DMS 273 (cell line): ENCODE measurements around the gene CERS6.

ENCODE experiments used
- DNase-seq: peaks from one replicate; lab custom pipeline; 2025; ENCODE audit not compliant: unreplicated experiment; lab: John Stamatoyannopoulos, UW

Gene CERS6

DNA sequence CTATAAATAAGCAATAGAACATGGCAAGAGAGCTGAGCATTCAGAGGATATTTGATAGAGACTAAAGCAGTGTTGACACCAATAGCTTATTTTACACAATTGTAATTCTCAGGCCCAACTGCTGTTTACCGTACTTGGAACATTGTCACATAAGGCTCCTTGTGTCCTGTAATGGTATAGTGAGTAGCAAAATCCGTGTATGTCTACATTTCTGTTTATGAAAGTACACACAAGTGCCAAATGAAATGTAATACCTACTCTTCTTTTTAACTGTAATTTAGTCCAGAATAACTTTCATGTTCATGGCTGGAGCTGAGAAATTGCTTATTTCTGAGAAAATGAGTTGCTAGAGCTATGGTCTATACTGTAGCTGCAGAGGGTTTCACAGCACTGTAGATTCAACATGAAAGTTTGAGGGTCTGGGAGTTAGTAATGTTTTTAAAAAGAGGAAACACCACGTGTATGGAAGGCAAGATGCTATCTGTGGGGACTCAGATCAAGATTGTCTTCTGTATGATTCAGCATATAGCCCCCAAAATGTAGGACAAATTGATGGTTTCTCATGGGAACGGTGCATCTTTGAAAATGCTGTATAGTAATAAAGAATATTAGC lies 236.2 kb downstream of the CERS6 start:
- DNase-seq: no peak

DNA sequence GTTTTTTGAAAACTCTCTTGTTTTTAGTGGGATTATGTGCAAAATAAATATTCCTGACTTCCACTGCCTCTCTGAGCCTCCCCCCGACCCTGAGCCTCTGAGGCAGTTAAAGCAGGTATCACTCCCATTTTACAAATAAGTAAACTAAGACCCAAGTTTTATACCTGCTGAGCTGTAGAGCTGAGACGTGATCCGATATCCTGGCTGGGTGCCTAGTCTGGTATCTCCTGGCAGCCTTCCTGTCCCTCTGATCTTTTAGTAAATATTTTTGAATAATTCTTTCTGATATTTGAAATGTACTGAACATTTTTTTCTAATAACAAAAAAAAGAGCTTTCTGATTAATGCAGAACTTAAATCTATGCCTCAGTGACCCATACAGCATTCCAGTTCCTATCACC lies 238.1 kb downstream of the CERS6 start:
- DNase-seq: no peak

- no peak for DNase-seq
Observed at GRCh38 chr2:168694866-168695265, 238.8 kb downstream of the CERS6 start.

DNA sequence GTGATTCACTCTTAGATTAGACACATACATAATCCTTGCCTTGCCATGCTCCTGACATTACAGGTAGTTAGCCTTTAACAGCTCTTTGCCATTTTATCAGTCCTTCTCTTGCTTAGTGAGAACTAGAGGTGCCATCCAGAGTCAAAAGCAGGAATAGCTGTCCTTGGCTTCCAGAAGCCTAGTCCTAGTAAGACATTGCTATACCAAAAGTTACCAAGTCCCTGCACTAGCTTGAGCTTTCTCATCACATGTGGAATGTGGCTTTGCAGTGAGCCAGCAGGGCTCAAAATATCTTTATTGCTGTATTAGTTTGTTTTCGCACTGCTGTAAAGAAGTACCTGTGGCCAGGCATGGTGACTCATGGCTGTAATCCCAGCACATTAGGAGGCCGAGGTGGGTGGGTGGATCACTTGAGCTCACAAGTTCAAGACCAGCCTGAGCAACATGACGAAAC lies 241.6 kb downstream of the CERS6 start:
- DNase-seq: no peak

- DNase-seq: peak; percentile 76
Observed at GRCh38 chr2:168698969-168699368, 242.9 kb downstream of the CERS6 start.

- DNase-seq: peak; percentile 88
Observed at GRCh38 chr2:168699844-168700417, 243.9 kb downstream of the CERS6 start.

DNA sequence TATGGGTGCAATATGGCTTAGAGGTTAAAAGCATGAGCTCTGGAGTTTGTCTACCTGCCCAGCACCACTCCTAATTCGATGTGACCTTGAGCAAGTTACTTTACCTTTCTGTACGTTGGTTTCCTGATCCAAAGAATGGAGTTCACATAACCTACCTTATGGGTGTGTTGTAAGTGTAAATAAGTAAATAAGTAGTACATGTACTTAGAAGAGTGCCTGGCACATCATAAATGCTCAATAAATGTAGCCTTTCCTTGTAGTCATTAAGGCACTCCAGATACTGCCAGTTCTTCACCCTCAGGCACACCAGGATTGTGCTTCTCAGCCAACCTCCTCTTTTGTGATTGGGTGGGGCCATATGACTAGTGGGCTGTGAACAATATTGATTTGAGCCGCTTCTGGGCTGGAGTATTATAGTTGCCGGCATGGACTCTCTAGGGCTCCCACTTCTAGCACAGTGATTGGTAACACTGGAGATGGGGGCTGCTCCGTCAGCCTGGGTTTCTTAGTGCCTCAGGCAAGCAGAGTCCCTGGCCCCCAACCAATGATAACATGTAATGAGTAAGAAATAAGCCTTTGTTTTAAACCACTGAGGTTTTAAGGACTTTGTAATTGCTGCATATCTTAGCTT lies 244.7 kb downstream of the CERS6 start:
- no peak for DNase-seq

- no peak for DNase-seq
Observed at GRCh38 chr2:168702579-168702978, 246.5 kb downstream of the CERS6 start.

DNA sequence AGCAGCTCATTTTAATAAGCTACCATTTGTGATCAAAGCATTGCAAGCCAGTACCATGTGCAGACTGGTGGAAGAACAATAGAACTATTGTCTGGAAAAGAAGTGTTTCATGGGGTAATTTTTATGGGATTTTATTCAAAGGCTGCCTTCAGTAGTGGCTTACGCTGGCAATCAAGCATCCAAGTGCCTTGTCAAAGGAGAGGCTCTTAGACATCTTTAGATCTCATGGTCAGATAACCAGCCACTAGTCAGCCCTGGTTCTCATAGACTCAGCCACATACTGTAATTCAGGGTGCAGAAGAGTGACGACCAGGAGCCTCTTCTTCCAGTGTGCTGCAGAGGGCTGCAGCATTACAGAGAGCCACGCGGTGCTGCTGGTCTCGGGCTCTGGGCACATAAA lies 247.9 kb downstream of the CERS6 start:
- DNase-seq: no peak

DNA sequence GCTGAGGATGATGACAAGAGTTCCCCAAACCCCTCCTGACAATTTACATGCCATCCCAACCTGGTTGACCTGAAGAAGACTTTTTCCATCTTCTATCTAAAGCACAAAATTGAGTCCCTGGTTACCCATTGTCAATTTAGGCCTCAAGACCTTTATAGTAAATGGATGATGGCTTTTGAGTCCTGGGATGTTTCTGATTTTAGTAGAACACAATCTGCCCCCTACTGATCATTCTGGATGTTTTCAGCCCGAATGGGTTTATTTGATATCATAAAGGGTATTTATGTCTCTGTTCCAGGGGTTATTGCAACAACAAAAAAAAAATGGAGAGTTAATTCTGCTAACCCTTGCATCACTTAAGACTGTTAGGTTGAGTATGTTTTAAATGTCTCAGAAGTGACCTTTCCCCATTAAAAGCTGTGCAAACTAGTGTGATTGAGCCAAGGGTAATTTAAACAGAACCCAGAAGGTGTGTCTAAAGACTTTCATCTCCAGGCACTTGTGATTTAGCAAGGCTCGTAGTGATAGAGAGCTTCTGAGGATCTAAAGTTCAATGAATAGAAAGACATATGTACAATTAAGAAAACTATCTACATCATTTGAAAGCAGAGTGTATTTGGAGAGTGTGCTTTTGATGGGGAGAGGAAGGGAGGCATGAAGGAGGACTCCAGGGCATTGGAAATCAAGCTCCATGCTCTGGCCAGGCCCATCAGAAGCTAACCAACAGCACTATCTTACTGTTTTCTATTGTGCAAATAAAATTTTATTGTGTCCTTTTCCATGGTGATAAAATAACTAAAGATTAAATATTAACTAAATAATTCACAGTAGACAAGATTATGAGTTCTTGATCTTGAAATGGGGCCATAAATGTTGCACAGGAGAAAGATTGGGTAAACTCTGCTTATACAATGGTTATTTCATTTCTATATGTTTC lies 249.7 kb downstream of the CERS6 start:
- peak; percentile 49 for DNase-seq

DNA sequence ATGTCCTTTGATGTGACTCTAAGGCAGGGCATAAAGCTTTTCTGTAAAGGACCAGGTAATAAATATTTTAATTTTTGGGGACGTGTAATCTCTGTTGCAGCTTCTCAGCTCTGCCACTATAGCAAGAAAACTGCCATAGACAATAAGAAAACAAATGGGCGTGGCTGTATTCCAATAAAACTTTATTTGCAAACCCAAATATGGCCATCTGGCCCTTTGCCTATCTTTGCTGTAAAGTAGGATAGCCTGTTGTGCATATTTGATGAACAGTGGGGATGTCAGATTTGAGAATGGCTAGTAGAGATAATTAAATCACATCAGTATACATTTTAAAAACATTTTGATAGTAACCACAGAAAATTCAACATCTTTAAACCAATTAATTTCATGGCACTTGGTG lies 250.7 kb downstream of the CERS6 start:
- DNase-seq: no peak

- DNase-seq: no peak
Observed at GRCh38 chr2:168708080-168708479, 252.0 kb downstream of the CERS6 start.

GRCh38 chr2:168710754-168711467 lies 254.8 kb downstream of the CERS6 start:
- no peak for DNase-seq

GRCh38 chr2:168712053-168712452 lies 256.0 kb downstream of the CERS6 start:
- no peak for DNase-seq

GRCh38 chr2:168713325-168713724 lies 257.3 kb downstream of the CERS6 start:
- no peak for DNase-seq

GRCh38 chr2:168715849-168716248 lies 259.8 kb downstream of the CERS6 start:
- DNase-seq: no peak

- DNase-seq: no peak
Observed at GRCh38 chr2:168716839-168717238, 260.8 kb downstream of the CERS6 start.

DNA sequence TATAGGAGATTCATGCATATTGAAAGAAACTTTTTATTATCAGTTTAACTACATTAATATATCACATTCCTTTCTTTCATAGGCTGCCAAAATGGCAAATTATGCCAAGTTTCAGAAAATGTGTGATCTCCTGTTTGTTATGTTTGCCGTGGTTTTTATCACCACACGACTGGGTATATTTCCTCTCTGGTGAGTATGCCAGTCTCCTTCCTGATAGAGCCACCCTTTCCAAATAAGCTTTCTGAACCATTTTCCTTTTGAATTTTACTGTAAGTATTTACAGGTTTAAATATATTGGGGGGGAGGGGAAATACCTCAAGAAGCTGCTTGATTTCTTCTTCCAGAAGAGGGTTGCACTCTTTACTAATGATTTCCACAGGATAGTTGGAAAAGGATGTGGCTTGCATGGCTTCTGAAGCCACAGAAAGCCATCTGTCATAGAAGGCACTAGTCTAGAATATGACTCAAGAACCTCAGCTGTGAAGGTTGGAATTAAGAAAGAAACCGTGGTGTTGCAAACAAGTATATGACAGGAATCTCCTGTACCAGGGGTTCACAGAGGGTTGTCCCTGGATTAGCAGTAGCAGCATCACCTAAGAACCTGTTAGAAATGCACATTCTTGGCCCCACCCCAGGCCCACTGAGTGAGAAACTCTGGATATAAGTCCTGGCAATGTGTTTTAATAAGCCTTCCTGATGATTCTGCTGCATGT lies 261.9 kb downstream of the CERS6 start:
- no peak for DNase-seq

- no peak for DNase-seq
Observed at GRCh38 chr2:168718622-168719021, 262.6 kb downstream of the CERS6 start.

DNA sequence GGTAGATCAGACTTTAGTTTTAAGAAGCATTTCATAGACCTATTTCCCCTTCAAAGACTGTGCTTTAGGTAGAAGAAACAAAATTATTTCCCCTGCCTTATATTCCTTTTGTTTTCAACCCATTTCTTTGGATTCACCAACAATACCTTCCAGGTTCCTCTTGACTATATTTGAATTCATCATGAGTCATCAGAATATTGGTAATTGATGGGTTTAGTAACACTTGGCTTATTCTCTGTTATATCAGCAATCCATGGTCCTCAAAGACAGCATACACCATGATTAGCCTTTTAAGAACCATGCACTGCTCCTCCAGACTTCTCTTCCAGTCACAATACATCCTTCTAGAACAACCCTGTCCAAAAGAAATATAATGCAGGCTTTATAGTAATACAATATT lies 263.4 kb downstream of the CERS6 start:
- no peak for DNase-seq
